GM19372 (cell line): ENCODE results near the gene ZDHHC3.

Source experiments
- ATAC-seq: cut with Tn5 transposase; IDR thresholded peaks from one replicate; pipeline ENCODE4 v1.9.1; 2021; ENCODE audit warnings: mild to moderate bottlenecking, low read depth, moderate library complexity; ENCODE audit not compliant: unreplicated experiment

Gene ZDHHC3, protein sequence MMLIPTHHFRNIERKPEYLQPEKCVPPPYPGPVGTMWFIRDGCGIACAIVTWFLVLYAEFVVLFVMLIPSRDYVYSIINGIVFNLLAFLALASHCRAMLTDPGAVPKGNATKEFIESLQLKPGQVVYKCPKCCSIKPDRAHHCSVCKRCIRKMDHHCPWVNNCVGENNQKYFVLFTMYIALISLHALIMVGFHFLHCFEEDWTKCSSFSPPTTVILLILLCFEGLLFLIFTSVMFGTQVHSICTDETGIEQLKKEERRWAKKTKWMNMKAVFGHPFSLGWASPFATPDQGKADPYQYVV

DNA sequence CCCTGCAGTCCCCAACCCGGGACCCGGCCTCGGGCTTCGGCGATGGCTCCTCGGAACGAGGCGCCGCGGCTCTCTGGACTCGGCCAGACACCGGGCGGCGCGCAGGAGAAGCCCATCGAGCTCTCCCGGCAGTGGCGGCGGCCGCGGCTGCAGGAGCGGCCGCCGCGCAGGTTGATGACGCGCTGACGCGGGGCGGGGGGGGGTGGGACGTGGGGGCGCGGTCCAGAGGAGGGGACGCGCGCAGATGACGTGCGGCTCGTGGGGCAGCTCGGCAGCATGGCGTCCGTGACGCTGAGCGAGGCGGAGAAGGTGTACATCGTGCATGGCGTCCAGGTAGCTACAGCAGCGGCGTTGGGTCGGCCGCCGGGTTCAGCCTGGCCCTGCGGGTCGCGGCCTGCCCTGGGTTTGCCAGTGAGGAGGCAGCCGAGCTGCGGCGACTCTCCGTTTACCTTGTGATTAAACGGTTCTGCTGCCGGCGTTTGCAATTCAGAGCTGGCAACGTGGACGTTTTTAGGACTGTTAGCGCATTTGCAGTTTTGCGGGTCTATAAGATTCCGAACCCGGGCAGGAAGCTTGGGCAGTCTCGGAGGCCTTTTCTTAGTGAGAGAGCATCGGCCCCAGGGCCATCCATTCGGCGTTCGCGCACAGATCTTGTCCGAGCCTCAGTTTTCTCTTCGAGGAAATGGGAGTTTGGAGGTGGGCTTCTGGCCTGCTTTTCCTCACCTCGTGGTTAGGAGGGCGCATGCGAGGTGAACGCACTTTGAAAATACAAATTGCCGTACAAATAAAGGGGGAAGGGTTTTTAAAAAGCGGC, at the start of gene ZDHHC3, which contains the start of gene EXOSC7:
Gene ZDHHC3 (minus strand): TSS at position 173 of the 814 bp plus-strand sequence. CDS start 16,738 bp downstream, outside the sequence.
Gene EXOSC7 (plus strand): TSS at position 243 of the 814 bp plus-strand sequence. CDS start 34 bp downstream, at position 277.
- ATAC-seq = peak; percentile 80

DNA sequence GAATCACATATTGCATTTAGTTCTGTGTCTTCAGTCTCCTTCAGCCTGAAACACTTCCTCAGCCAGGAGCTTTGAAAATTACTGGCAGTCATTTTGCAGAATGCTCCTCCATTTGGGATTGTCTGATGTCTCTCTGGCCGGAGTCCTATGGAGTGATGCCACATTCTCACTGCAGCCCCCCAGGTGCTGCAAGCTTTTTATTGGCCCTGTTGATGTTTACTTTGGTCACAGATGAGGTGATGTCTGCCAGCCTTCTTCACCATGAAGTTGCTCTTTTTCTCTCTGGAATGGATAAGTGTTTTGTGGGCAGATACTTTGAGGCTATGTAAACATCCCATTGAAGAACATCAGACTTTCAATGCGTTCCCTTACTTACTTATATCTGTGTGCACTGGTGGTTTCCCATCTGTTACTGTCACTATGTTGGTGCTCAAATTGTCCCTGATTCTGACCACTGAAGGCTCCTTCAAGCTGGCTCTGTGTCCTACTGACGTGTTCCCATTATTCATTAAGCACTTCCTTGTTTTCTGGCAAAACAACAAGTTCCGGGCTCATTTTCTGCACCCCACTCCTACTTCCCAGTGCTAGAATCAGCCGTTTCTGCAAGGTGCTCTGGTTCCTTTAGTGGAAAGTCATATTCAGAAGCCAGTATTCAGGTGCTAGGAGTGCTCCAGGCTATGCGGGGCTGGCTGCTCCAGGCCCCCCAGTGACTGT, 48.7 kb upstream of the ZDHHC3 start:
- no peak for ATAC-seq

DNA sequence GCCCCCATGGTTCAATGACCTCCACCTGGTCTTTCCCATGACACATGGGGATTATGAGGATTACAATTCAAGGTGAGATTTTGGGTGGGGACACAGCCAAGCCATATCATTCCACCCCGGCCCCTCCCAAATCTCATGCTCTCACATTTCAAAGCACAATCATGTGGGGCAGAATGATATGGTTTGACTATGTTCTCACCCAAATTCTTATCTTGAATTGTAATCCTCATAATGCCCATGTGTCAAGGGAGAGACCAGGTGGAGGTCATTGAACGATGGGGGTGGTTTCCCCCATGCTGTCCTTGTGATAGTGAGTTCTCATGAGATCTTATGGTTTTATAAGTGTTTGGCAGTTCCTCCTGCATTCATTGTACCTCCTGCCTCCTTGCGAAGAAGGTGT, 47.7 kb upstream of the ZDHHC3 start:
- ATAC-seq = no peak

DNA sequence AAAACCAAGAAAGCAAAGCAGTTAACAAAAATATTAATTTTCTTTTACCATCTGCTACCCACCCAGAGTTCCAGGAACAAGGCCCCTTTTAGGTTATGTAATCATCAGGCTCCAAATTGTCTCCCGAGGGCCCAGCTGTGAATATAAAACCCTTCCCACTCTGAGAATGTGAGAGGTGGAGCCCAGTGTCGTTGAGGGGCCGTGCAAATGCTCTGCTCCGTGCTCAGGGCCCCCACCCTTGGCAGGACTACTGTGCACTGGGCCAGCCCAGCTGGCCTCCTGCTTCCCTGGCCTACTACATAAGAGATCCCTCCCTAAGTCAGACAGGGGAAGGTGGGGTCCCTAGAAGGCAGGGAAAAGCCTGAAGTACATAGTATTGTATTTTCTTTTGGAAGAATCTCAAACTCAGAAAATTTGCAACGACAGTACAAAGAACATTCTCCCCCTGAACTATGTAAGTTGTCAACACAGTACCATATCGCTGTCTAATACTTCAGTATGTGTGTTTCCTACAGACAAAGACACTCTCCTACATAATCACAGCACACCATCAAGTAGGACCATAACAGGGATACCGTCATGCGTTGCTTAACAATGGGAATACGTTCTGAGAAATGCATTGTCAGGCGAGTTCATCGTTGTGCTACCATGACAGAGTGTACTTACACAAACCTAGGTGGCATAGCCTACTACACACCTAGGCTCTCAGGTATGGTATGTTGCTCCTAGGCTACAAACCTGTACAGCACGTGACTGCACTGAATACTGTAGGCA, 45.7 kb upstream of the ZDHHC3 start:
- ATAC-seq = no peak

DNA sequence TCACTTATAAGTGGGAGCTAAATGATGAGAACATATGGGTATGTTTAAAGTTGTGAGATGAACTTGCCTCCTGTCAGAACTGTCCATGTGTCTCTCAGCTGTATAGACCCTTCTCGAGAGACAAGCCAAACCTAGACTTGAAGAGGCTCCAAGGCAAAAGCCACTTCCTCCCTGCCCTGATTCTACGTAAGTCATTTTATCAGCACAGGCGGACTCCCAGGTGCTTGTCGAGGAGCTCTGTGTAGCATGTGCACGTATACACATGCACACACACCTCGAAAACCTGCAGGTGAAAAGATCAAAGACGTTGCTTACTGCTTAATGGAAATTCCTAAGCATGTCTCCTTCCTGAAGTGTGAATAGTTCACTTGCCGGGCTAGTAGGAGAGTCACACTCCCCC, 44.6 kb upstream of the ZDHHC3 start:
- ATAC-seq = no peak

DNA sequence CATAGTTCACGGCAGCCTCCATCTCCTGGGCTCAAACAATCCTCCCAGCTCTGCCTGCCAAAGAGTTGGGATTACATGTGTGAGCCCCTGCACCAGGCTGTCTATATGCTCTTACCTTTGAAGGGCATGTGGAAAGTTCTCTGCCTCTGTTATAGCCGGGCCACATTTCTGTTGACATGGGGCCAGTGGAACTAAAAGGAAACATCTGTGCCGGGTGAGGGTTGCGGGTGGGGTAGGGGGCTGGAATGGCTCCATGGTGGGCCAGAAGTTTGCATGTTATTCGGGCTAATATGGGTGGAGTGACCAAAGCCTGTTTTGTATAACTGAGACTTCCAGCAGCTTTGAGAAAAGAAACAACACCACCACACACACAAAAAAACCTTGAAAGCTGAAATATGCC, 41.8 kb upstream of the ZDHHC3 start:
- no peak for ATAC-seq

DNA sequence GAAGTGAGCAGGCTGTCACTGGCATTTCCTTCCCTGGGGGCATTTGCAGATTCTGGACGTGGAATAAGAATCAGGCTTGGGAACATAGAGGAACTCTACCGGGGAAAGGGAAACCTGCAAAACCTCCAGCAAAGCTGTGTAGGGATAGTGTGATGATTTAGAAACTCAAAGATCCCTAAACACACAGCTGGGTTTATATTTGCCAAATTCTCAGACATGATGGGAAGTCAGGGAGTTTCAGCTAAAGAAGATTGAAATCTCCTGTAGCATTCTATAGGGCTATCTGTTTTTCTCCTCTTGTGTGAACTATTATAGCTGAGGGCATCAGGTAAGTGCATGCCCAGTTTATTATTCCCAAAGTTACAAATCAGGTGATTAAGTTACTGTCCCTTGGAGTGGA, 40.9 kb upstream of the ZDHHC3 start:
- ATAC-seq = no peak

DNA sequence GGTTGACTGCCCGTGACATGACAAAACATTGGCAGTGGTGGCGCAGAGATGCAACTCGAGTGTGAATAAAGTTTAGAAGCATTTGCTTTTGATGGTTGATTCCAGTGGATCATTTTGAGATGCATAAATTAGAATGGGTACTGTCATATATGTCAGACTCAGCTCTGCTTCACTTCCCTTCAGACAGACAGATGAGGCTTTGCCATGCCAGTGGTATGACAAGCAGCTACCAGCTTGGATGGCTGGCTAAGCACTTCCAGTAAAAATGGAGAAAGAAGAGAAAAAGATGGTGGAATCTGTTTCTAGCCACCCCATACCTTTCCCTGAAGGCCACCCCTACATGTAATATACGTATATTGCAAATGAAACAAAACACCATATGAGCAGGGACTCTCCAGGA, 36.6 kb upstream of the ZDHHC3 start:
- ATAC-seq = no peak

DNA sequence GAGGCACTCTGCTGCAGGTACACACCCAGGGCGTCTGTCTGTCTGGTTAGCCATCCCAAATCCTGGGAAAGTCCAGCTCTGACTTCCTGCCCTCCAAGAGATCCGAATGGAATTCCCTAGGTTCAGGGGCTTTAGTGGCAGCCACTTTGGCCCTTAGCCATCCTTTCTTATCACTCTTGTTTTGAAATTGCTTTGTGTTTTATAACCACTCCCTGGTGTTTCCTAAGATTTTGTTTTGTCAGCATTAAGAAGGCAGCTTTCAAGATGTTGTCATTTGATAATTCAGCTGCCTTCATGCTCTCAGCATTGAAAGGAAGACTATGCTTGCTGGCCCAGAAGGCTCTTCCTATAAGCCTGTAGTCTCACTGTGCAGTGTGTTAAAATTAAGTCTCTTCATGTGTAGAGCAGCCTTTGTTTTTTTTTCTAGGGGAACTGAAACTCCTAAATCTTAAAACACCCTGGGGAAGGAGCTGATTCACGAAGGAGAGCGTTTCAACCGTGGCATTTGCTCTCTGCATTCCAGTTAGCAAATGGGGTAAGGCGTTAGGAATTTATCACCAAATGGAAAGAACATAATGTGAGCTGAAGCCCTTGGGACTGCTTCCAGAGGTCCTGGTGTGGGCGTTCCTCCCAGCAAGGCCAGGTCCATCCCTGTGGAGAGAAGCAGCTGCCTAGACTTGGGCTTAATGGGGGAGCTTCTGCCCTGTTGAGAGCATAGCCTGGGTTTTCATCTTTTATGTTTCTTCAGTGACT, 36.0 kb upstream of the ZDHHC3 start:
- no peak for ATAC-seq

DNA sequence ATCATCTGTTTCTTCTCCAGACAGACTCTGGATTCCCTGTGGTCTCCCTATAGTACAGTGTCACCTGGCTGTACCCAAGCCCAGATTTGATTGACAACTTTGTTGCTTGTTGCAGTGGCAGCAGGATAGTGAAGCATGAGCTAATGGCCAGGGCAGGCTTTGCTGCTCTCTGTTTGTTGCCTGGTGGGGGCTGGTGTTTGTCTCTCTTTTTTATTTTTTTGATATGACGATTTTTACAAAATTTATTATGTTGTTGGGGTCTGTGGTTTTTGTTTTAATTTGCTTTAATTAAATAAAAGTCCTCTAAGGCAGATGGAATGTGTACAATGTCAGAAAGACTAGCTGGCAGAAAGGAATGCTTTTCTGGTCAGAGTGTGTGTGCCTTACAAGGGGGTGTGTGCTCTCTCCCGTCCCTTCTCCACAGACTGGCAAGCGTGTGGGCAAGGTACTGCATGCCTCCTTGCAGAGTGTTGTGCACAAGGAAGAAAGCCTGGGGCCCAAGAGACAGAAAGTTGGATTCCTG, 34.9 kb upstream of the ZDHHC3 start:
- no peak for ATAC-seq

DNA sequence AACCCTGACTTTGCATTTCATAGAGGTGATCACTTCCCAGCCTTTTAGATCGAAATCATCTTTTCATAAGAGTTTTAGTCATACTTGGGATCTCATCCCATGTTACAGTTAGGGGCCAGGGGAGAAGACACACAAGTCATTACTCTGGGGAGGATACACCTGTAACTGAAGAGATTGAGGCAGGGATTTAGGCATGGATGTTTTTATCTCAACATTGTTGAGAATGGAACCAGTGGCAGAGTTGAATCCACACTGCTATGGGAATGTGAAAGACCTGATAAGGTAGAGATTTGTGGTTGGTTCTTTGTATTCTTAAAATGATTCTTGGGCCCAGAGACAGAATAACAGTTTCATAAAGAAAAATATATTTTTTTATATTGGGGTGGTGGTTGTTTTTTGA, 33.9 kb upstream of the ZDHHC3 start:
- no peak for ATAC-seq

DNA sequence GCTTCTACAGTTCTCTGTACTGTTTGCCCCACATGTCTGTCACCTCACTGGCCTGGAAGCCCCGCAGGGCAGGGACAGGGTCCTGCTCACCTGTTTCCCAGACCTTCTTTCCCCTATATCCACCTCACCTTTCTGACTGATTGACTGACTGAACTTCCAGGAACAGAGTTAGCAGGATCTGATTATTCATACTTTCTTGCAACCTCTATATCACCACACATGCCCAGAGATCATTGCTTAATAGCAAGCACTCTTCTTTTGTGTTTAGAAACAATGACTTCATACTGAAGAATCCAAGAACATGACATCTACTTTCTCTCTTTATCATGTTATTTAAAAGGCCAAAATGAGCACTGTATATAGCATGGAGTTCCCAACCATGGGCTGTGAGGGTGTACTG, 32.1 kb upstream of the ZDHHC3 start:
- no peak for ATAC-seq

DNA sequence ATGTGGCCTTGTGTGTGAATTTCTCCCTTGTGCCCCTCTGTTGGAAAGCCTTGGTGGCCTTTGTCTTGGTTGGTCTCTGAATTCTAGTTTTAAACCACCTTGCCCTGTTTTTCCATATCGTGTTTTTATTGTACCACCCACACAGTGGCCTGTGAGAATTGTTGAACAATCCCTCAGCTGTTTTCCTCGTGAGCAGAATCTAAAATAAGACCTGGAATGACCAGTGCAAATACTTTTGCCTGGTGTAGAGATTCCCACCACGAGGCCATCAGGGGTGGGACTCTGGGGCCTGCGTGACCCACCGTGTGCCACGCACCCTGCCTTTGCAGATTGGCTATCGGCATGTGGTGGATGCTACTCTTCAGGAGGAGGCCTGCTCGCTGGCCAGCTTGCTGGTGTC, 31.1 kb upstream of the ZDHHC3 start:
- no peak for ATAC-seq

DNA sequence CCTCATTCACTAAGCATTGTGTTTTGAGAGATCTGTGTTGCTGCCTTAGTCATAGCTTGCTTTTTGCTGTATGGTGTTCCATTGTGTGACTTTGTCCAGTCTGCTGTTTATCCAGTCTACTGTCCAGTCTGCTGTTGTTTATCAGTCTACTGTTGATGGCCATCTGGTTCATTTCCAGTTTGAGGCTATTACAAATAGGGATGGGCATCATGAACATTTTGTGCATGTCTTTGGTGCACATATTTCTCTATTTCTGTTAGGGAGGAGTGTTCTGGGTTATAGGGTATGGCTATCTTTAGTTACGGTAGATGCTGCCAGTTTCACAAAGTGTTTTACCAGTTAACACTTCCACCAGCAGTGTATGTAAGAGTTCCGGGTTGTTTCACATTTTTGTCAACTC, 27.9 kb upstream of the ZDHHC3 start:
- no peak for ATAC-seq

DNA sequence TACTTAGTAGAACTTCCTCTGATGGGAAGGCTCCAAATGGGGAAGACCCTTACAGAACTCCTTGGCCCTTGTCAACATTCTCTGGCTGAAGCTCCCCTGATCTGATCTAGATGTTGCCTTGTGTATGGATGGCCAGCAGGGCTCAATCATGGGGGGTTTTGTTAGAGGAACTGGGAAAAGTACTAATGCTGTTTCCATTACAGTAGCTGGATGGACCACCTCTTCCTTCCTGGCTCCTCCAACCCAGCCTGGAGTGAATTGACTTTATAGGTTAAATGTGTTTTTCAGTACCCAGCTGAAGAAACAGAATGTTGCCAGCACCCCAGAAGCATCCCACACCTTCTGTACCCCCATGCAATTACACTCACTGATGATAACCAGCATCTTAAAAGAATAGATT, 27.4 kb upstream of the ZDHHC3 start:
- no peak for ATAC-seq

DNA sequence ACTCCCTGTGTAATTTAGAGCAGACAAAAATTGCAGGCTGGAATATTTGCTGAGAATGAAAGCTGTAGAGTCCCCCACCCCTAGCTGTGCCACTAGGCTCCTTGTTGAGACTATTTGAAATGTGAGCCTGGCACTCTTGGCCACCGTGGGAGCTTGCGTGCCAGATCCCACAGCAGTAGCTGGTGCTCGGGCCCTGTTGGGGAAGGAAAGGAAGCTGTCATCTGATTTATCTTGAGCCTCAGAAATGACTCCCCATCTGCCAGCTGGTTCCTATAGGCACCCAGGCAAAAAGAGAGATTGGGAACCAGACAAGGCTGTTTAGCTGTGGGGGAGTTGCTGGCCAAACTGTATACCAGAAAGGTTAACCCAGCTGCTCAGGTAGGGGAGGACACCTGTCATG, 26.7 kb upstream of the ZDHHC3 start:
- no peak for ATAC-seq

DNA sequence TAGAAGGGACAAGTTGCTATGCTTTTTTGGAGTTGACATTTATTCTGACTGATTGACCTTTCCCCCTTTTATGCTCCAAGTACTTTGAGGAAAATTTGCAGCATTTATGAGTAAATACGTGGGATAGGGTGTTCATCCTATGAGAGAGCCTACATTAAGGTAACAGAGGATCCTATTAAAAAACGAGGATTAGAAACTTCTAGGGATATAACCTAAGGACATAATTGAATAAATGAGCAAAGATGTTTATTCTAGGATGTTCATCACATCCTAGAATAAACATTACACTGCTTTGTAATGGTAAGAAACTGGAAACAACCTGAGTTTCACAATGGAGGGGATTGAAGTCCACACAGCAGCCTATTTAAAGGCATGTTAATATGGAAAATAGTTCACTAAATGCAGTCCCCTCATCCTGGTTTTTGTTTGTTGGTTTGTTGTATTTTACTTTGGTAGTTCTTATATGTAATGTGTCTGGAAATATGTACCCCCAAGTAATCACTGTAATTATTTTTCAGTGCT, 26.2 kb upstream of the ZDHHC3 start:
- no peak for ATAC-seq

DNA sequence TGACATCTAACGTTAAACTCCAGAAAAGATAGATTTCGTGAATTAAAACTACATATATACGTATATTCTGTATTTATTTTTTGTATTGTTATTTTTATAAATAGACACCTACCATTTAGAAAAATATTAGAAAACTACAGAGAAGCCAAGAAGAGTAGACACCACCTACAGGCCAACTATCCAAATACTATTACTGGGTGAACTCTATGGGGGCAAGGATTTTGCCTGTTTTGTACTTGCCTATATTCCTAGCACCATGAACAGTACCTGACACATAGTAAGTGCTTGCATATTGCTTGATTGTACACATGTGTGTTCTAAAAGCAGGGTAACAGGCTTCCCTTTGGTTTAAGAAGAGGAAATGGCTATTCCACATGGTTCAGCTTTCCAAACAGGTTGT, 25.8 kb upstream of the ZDHHC3 start:
- ATAC-seq = no peak

DNA sequence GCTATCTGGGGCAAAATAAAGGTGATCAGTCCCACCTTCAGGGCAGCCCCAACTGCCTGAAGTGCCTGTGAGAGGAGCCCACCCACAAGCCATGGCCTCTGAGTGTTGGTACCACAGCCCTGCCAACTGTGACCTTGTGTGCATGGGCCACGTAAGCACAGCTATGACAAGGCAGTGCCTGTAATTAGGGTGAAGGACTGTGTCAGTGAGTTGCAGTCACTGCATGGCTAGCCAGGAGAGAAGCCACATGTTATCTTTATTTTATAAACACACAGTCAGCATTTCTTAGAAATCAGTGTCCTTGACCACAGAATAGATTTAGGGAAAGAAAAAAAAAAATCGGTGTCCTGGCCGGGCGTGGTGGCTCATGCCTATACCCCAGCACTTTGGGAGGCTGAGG, 24.8 kb upstream of the ZDHHC3 start:
- ATAC-seq = no peak
